HEK293T (cell line): ENCODE measurements around the gene SEH1L.
"Not testable (repeated sequence)": the region's sequence is repeated elsewhere in the genome, so short reads cannot be mapped to it uniquely, and the experiment has no call there.

Source experiments
- CTCF ChIA-PET: fragments of 350-600 bp; formaldehyde crosslinking; extraction: SDS; loops from one replicate; lab custom pipeline; 2021; ENCODE audit warnings: antibody characterized with exemption, inconsistent platforms; lab: Yijun Ruan, JAX
- POLR2A ChIA-PET: fragments of 350-600 bp; formaldehyde crosslinking; extraction: SDS; loops from one replicate; lab custom pipeline; 2020; ENCODE audit warnings: antibody characterized with exemption, inconsistent platforms; lab: Yijun Ruan, JAX
- DNase-seq: peaks from one replicate; pipeline ENCODE4 v3.0.0; 2012; ENCODE audit warnings: mixed read lengths; ENCODE audit errors: extremely low spot score
- ARNT ChIP-seq: fragments of 450-650 bp; IDR thresholded peaks from 2 replicates; pipeline ENCODE4 v1.6.1; 2017; ENCODE audit warnings: mild to moderate bottlenecking
- BHLHE40 ChIP-seq: fragments of 450-650 bp; IDR thresholded peaks from 2 replicates; pipeline ENCODE4 v1.6.1; 2016; ENCODE audit warnings: mild to moderate bottlenecking, moderate library complexity, borderline replicate concordance
- CTBP1 ChIP-seq: fragments of 450-650 bp; IDR thresholded peaks from 2 replicates; pipeline ENCODE4 v1.6.1; 2016; ENCODE audit warnings: borderline replicate concordance
- ELF4 ChIP-seq: fragments of 450-650 bp; IDR thresholded peaks from 2 replicates; pipeline ENCODE4 v1.6.1; 2017; ENCODE audit warnings: antibody characterized with exemption
- FOXA1 ChIP-seq: fragments of 450-650 bp; IDR thresholded peaks from 2 replicates; pipeline ENCODE4 v1.6.1; 2016; ENCODE audit warnings: mild to moderate bottlenecking
- FOXK2 ChIP-seq: fragments of 450-650 bp; IDR thresholded peaks from 2 replicates; pipeline ENCODE4 v1.6.1; 2016; ENCODE audit warnings: mild to moderate bottlenecking
- FOXM1 ChIP-seq: fragments of 450-650 bp; IDR thresholded peaks from 2 replicates; pipeline ENCODE4 v1.6.1; 2017; ENCODE audit warnings: mild to moderate bottlenecking, borderline replicate concordance
- HDGF ChIP-seq: fragments of 450-650 bp; IDR thresholded peaks from 2 replicates; pipeline ENCODE4 v1.6.1; 2017; ENCODE audit warnings: antibody characterized with exemption, borderline replicate concordance
- L3MBTL2 ChIP-seq: fragments of 450-650 bp; conservative IDR thresholded peaks from 2 replicates; pipeline ENCODE4 v1.6.1; 2016; ENCODE audit warnings: mild to moderate bottlenecking
- LEF1 ChIP-seq: fragments of 450-650 bp; IDR thresholded peaks from 2 replicates; pipeline ENCODE4 v1.6.1; 2017; ENCODE audit warnings: mild to moderate bottlenecking, borderline replicate concordance
- NFRKB ChIP-seq: fragments of 450-650 bp; IDR thresholded peaks from 2 replicates; pipeline ENCODE4 v1.6.1; 2016; ENCODE audit warnings: mild to moderate bottlenecking, moderate library complexity
- SP1 ChIP-seq: fragments of 450-650 bp; IDR thresholded peaks from 2 replicates; pipeline ENCODE4 v1.6.1; 2017
- SUZ12 ChIP-seq: fragments of 450-650 bp; IDR thresholded peaks from 2 replicates; pipeline ENCODE4 v1.6.1; 2016; ENCODE audit warnings: mild to moderate bottlenecking
- TARDBP ChIP-seq: fragments of 450-650 bp; IDR thresholded peaks from 2 replicates; pipeline ENCODE4 v1.6.1; 2016
- ZNF384 ChIP-seq: fragments of 450-650 bp; IDR thresholded peaks from 2 replicates; pipeline ENCODE4 v1.6.1; 2016
- TF ChIP-seq, protein P1 (sequence below): fragments of 450-650 bp; IDR thresholded peaks from 2 replicates; pipeline ENCODE4 v1.6.1; 2016

Gene SEH1L, protein sequence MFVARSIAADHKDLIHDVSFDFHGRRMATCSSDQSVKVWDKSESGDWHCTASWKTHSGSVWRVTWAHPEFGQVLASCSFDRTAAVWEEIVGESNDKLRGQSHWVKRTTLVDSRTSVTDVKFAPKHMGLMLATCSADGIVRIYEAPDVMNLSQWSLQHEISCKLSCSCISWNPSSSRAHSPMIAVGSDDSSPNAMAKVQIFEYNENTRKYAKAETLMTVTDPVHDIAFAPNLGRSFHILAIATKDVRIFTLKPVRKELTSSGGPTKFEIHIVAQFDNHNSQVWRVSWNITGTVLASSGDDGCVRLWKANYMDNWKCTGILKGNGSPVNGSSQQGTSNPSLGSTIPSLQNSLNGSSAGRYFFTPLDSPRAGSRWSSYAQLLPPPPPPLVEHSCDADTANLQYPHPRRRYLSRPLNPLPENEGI

GRCh38 chr18:12947285-12948049, at the start of gene SEH1L:
SEH1L (plus strand) TSS chr18:12948011; CDS start chr18:12948122, 111 bp downstream.
- POLR2A ChIA-PET = no interaction called here
- CTCF ChIA-PET = no interaction called here
- TF ChIP-seq ZNF384 (no peak), L3MBTL2 (peak; percentile 84), SUZ12 (no peak), SP1 (no peak), ELF4 (no peak)
- TF ChIP-seq, protein P1, sequence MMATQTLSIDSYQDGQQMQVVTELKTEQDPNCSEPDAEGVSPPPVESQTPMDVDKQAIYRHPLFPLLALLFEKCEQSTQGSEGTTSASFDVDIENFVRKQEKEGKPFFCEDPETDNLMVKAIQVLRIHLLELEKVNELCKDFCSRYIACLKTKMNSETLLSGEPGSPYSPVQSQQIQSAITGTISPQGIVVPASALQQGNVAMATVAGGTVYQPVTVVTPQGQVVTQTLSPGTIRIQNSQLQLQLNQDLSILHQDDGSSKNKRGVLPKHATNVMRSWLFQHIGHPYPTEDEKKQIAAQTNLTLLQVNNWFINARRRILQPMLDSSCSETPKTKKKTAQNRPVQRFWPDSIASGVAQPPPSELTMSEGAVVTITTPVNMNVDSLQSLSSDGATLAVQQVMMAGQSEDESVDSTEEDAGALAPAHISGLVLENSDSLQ = peak; percentile 47; the same call in 1 of the 2 replicates
- peak; percentile 92 for DNase-seq

GRCh38 chr18:12901208-12901607, 46.6 kb upstream of the SEH1L start:
- POLR2A ChIA-PET, DNase-seq, CTCF ChIA-PET: not testable (repeated sequence)

DNA sequence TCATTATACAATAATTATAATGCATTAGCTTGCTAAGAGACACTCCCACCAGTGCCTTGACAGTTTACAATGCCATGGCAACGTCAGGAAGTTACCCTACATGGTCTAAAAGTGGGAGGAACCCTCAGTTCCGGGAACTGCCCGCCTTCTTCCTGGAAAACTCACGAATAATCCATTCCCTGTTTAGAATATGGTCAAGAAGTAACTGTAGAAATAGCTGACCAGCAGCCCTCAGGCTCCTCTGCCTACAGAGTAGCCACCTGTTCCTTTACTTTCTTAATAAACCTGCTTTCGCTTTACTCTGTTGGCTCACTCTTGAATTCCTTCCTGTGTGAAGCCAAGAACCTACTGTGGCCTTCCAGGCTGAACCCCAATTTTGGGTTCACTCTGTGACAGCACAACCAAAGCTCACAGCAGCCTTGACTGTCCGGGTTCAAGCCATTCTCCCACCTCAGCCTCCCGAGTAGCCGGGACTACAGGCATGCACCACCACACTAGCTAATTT, 43.7 kb upstream of the SEH1L start:
- TF ChIP-seq ELF4 (no peak), CTBP1 (no peak), SP1 (no peak), FOXM1 (no peak), SUZ12 (no peak), ZNF384 (no peak), FOXA1 (no peak)
- POLR2A ChIA-PET = interaction anchor here (0.8 to 2.3 kb wide), 2 partner anchors 13 to 20 kb away, joined by 3 to 9 read pairs; partner anchors contain the start of gene PTPN2
- no peak for DNase-seq
- CTCF ChIA-PET = no interaction called here

- ChIA-PET CTCF (no interaction called here), POLR2A (interaction anchor here (2.4 kb wide), 1 partner anchor 22 kb away, joined by 7 read pairs; the partner anchor contains the start of gene PTPN2)
- no peak for TF ChIP-seq ZNF384
- DNase-seq = no peak
Measured at GRCh38 chr18:12906119-12906518, 41.7 kb upstream of the SEH1L start.

GRCh38 chr18:12906773-12907172, 41.0 kb upstream of the SEH1L start:
- TF ChIP-seq ELF4 (no peak), SUZ12 (no peak), TARDBP (no peak), ARNT (no peak), NFRKB (no peak)
- TF ChIP-seq, protein P1 = no peak
- POLR2A ChIA-PET = interaction anchor here (1.5 to 2.4 kb wide), 2 partner anchors 23 to 530 kb away, joined by 3 to 7 read pairs; partner anchors contain the start of genes AFG3L2 and PTPN2
- no peak for DNase-seq
- CTCF ChIA-PET = no interaction called here

DNA sequence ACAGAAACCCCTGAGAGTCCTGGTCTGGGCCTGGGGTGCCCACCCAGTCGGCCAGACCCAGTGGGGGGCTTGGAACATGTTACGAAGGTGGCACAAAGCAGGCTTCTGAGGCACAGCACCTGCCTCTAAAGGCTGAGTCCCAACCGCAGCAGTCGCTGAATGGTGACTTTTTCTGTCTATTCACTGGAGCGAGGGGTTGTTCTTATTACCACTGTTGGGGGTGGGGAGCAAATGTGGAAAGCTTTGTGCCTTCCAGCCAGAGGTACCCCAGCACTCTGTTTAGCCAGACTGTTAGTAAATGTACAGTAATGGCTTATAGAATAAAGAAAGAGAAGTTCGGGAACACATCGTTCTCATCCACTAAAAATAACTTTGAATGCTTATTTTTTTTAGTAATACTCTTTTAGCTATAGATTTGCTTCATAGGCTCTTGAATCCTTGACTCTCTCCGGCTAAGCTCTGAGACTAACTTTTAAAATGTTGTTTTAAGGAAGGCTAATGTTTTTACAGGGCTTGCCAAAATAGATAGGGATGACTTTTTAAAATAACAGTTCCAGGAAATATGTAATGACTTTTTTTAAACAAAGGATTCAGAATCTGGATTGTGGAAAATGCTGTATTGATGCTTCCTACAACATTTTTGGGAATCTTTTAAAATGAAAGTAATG, 40.4 kb upstream of the SEH1L start:
- CTCF ChIA-PET = no interaction called here
- TF ChIP-seq HDGF (no peak), BHLHE40 (no peak), ARNT (no peak), ZNF384 (no peak), FOXM1 (no peak), FOXK2 (no peak), LEF1 (no peak), NFRKB (no peak), SP1 (no peak), ELF4 (no peak), L3MBTL2 (no peak), FOXA1 (no peak), TARDBP (no peak), CTBP1 (no peak)
- TF ChIP-seq, protein P1 = no peak
- POLR2A ChIA-PET = interaction anchor here (1.2 to 2.4 kb wide), 3 partner anchors 23 to 530 kb away, joined by 3 to 7 read pairs (median 4); partner anchors contain the start of genes AFG3L2, CEP192 and PTPN2
- no peak for DNase-seq
